Gastrocnemius medialis (tissue), 4 donors: Measurements from ENCODE around the gene LGALS3BP.

Experiments used
- CTCF ChIP-seq, 5 experiments: fragments of 450-650 bp in 3 of 5; fragments of 200-600 bp in 2 of 5; sonication (generic) in 2 of 5; IDR thresholded peaks in 4 of 5; conservative IDR thresholded peaks in 1 of 5; 1 replicate in 4 of 5; 2 replicates in 1 of 5; pipeline ENCODE4 v1.5.1; 2016 to 2019; ENCODE audit warnings: antibody characterized with exemption in 5 of 5, mild to moderate bottlenecking in 3 of 5, moderate library complexity in 3 of 5
- POLR2A ChIP-seq, 2 donors: fragments of 450-650 bp; IDR thresholded peaks; one replicate each; pipeline ENCODE4 v1.6.1; 2017; ENCODE audit warnings: antibody characterized with exemption in 2 of 2, mild to moderate bottlenecking in 2 of 2, moderate library complexity in 2 of 2

- no peak for TF ChIP-seq CTCF (IDR thresholded peaks at IDR 0.05 in 4 of 5, conservative IDR thresholded peaks at IDR 0.05 in 1 of 5)
- TF ChIP-seq POLR2A (IDR thresholded peaks at IDR 0.05) = peak; percentile 19 to 53
Observed at GRCh38 chr17:78925662-78926555, 53.8 kb downstream of the LGALS3BP start.
